Hair follicular keratinocyte (primary cell): ENCODE data around the gene PLSCR5. TPM values are rescaled to one million over a fixed set of nuclear protein-coding genes. Genes with fewer than 3 reads are reported as not detected.

Experiments
- total RNA-seq: library from RNA; depleted of rRNA; stranded (reverse); fragments of >200 nt; gene quantifications from 2 replicates; pipeline ENCODE4 v1.2.3, GENCODE V29; 2015

PLSCR5 gene, protein sequence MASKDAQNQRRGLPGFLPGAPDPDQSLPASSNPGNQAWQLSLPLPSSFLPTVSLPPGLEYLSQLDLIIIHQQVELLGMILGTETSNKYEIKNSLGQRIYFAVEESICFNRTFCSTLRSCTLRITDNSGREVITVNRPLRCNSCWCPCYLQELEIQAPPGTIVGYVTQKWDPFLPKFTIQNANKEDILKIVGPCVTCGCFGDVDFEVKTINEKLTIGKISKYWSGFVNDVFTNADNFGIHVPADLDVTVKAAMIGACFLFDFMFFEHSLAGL
- not detected in 2 replicates for total RNA-seq

DNA sequence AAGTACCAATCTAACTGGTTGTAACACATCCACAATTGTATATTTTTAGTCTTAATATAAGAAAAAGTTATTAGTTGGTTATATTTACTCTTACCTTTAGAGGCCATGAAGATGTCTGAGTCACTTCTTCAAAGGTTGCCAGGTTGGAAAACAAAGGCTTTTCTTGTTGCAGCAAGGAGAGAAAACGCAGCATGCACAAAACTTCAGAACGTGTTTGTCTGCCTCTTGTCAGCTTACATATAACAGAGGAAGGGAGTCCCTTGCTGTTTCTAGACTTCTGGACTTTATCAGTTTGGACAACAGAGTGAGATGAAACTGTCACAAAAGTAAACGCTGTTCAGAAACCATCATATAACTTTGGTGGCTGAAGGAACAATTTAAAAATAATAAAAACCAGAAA, at the start of gene PLSCR5:
Gene PLSCR5 (minus strand): TSS at position 241 of the 400 bp plus-strand sequence. CDS start 134 bp downstream, at position 107.

DNA sequence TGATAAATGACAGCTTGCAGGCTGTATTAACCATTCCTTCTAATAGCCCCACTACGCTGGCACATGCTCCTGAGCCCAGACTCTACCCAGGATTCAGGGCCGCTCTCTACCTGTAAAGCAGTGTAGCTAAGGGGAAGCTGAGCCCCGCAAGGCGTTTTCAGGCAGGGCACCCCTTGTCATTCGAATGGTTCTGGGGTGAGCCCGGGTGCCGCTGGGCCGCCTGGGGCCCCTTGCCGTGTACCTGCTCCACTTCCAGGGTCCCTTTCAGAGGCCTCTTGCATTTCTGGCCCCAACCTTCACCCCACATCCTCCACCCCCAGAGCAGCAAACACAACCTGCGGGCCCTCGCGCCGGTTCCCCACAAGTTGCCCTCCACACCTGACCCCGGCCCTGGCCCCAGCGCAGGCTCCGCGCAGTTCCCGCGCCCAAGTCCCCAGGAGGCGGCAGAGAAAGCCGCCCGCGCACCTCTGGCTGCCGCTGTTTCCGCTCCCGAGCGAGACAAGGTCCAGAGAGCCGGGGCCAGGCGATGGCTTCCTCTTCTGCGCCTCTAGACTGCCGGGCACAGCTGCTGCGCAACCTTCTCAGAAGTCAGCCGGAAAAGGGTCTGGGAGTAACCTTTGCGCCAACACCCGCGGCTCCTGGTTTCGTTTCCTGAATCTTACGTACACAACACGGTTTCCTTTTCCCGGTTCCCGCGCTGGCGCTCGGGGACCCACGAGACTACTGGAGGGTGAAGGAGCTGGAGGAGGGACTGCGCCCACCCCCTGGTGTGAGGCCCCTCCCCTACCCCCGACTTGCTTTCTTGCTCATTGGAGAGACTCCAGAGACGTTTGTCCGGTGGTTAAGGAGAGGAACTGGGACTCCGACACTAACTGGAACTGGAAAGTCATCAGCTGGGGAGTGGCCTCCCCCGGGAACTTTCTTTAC, 60.9 kb downstream of the PLSCR5 start, which contains the start of gene PLSCR1:
Gene PLSCR1 (minus strand): TSS at position 606 of the 927 bp plus-strand sequence. CDS start 8,055 bp downstream, outside the sequence.

Other genes with a start within 250 kb of the PLSCR5 start
- not detected in 2 replicates for gene PLSCR2, start 135.8 kb downstream of the PLSCR5 start, total RNA-seq
- gene PLSCR1, start 60.7 kb downstream of the PLSCR5 start, total RNA-seq: 37.8 and 88.0 TPM in 2 replicates